Stimulated activated CD4-positive, alpha-beta T cell treated with anti-CD3 and anti-CD28 coated beads, Interleukin-2, amount 100 ng/mL, for 4 hours (primary cell): Measurements from ENCODE around the gene SLC39A13.

Source experiments
- DNase-seq: peaks from one replicate; pipeline ENCODE4 v3.0.0-alpha.2; 2020; ENCODE audit warnings: low read depth

Gene SLC39A13

DNA sequence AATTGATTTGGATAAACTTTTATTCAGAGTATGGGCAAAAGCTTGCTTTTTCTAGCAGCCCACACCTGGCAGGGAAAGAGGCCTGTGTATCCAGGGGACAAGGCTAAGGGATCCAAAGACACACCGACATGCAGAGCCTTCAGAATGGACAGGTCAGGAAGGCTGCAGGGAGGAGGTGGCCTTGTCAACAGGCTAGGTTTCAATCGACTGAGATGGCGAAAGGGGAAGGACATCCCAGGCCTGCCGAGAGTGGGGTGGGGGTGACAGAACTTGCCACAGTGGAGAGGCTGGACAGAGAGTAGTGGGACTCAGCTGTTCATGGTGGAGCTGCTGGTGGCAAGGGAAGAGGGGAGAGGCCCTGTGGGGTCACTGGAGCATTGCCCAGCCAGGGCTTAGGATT is 5.3 kb upstream of the SLC39A13 start:
- DNase-seq = no peak

DNA sequence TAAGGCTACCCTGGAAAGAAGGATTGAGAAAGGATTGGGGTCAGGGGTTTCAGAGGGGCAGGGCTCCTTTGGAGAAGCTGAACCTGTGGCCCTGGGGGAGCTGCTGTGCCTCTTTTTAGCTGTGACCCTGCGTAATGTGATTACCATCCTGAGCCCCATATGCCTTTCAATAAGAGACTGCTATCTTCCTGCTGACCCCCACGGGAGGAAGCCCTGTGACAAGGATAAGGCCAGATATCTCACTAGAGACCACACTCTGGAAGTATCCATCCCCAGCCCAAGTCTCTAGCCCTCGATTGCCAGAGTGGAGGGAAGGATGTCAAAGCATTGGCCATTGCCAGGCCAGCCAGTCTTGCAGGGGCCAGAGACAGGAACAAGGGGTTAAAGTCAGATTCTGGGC is 4.8 kb upstream of the SLC39A13 start:
- no peak for DNase-seq

GRCh38 chr11:47406896-47407745 is 1.3 kb upstream of the SLC39A13 start:
- no peak for DNase-seq

DNA sequence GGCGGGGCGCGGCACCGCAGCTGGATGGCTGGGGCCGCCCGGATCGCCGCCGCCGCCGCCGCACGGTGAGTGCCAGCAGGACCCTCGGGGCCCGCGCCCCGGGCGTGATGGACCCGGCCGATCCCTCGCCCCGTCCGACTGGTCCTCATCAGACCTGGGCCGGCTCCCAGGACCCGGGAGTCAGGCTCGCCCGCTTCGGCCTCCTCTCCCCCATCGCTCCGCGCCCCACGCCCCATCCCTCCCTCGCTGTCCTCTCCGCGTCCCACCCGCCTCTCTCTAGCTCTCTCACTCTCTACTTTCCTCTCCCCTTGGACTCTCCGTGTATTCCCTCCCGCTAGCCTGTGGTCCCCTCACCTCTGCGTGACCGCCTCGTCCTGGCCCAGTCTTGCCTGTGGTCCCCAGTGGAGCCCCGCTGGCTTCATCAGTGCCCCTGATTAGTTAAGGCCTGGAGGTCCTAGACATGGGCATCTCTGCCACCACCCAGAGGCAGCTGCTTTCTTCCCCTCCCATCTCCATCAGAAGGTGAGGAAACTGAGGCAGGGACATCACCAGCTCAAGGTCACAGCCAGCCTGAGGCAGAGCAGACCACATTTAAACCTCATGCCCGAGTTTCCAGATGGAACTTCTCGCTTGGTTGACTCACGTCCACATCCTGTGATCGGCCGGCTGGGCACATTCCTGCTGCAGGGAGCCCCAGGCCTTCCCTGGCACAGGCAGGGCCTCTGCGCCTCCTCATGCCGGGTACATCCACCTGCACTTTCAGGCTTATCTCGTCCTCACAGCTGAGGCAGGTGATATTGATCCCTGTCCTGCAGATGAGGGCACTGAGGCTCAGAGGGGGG is 429 bp downstream of the SLC39A13 start:
- DNase-seq = no peak

DNA sequence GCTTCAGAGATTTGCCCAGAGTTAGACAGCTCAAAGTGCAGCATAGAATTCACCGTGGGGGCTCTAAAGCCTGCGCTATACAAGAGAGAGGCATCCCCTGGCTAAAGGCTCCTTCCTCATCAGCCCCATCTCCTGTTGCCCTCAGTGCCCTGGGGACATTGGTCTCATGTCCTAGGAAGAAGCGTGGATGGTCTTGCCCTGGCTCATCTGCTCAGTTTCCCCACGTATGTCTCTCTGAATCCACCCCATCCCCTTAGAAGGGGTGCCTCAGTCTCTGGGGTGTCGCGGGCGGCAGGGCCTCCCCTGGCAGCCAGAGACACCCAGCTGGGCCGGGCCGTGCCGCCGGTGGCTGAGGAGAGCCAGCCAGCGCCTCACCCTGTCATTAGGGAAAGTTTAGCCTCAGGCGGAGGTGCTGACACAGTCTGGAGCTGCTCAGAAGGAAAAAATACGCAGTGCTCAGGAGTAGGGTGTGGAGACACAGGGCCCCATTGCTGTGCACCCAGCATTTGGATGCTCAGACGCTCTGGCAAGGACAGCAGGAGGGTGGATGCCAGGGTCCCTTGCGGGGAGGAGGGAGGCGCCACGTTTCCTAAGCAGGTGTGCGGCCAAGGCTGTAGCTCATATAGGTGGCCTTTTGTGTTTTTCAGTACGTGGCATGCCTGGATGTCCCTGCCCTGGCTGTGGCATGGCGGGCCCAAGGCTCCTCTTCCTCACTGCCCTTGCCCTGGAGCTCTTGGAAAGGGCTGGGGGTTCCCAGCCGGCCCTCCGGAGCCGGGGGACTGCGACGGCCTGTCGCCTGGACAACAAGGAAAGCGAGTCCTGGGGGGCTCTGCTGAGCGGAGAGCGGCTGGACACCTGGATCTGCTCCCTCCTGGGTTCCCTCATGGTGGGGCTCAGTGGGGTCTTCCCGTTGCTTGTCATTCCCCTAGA is 1.3 kb downstream of the SLC39A13 start:
- DNase-seq = no peak

- no peak for DNase-seq
These were observed 2.2 kb downstream of the SLC39A13 start for GRCh38 chr11:47410370-47411264.

DNA sequence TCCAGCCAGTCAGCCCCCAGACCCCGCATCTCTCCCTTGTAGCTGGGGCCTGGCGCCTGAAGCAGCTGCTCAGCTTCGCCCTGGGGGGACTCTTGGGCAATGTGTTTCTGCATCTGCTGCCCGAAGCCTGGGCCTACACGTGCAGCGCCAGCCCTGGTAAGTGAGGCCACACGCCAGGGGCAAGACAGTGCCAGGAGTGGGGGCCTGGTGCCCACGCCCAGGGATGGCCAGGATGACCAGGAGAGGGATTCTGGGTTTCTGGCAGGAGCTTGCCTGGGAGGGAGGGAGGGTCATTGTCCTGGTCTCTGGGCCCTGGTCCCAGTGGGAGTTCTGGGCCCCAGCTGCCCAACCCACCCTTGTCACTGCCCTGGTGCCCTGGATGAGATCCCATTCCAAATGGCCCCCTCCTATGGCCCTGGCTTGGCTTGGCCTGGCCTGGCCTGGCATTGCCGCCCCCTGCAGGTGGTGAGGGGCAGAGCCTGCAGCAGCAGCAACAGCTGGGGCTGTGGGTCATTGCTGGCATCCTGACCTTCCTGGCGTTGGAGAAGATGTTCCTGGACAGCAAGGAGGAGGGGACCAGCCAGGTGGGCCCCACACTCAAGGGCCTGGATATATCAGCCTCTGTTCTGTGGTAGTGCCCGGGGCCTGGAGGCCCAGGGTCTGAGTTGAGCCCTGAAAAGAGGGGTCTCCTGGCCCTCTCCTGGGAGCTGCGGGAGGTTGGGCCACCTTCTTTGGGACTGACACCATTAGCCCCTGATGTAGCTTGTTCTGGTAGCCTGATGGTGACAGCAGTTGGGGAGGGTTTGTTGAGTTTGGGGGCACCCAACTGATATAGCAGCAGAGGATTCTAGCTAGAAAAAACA is 3.7 kb downstream of the SLC39A13 start:
- DNase-seq = no peak

DNA sequence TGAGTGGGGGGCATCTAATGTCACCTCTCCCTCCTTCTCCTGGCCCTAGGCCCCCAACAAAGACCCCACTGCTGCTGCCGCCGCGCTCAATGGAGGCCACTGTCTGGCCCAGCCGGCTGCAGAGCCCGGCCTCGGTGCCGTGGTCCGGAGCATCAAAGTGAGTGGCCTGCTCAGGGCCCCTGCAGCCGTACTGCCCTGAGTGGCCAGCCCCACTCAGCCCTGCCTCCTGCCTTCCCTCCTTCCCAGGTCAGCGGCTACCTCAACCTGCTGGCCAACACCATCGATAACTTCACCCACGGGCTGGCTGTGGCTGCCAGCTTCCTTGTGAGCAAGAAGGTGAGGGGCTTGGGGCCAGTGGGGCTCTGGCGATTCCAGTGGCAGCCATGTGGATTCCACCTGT is 5.0 kb downstream of the SLC39A13 start:
- no peak for DNase-seq

- no peak for DNase-seq
These were observed 5.7 kb downstream of the SLC39A13 start for GRCh38 chr11:47413908-47414684.

DNA sequence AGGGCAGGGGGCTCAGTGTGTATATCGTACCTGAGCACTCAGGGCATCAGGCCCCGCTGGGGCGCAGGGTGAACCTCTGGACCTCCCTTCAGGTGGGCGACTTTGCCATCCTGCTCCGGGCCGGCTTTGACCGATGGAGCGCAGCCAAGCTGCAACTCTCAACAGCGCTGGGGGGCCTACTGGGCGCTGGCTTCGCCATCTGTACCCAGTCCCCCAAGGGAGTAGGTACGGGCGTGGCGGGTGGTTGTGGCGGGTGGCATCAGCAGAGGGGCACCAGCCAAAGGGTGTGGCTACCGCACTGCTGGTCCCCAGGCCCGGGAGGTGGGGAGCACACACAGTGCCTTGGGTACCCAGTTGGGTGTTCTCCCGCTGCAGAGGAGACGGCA is 6.3 kb downstream of the SLC39A13 start:
- no peak for DNase-seq

- DNase-seq = no peak
These were observed 6.9 kb downstream of the SLC39A13 start for GRCh38 chr11:47415091-47415854.

DNA sequence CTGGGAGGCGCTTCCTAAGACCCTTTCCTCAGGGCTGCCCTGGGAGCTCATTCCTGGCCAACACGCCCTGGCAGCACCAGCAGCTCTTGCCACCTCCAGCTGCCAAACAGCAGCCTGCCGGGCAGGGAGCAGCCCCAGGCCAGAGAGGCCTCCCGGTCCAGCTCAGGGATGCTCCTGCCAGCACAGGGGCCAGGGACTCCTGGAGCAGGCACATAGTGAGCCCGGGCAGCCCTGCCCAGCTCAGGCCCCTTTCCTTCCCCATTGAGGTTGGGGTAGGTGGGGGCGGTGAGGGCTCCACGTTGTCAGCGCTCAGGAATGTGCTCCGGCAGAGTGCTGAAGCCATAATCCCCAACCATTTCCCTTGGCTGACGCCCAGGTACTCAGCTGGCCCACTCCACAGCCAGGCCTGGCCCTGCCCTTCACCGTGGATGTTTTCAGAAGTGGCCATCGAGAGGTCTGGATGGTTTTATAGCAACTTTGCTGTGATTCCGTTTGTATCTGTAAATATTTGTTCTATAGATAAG is 7.6 kb downstream of the SLC39A13 start:
- no peak for DNase-seq

GRCh38 chr11:47417712-47418111 is 9.3 kb downstream of the SLC39A13 start:
- DNase-seq = no peak

DNA sequence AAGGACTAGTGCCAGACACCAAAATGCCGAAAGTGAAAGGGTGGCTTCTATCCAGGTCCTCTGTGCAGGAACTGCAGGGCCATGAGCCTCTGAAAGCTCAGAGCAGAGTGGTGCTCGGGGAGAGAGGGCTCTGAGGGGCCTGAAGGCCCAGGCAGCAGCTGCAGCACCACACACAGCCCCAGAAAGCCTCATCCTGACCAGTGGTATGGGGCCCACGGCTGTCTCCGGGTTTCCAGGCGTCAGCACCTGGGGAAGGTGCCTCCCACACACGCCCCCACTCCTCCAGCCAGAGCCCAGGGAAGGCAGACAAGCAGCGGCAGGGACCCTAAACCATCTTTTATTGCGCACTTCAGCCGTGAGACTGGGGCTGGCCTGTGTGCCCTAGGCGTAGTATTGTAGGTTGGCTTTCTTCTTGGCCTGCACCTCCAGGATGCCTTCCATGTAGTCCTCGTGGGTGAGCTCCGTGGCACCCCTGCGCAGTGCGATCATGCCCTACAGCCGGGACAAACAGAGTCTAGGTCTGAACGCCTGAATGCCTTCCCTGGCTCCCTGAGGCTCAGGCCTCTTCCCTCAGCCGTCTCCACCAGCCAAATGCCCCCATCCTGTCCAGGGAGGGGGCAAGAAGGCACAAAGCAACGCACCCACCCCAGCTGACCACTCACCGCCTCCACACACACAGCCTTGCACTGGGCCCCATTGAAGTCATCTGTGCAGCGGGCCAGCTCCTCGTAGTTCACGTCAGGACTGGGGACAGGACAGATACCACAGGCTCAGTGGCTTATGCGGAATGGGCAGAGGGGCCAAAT is 10.3 kb downstream of the SLC39A13 start:
- DNase-seq = no peak

DNA sequence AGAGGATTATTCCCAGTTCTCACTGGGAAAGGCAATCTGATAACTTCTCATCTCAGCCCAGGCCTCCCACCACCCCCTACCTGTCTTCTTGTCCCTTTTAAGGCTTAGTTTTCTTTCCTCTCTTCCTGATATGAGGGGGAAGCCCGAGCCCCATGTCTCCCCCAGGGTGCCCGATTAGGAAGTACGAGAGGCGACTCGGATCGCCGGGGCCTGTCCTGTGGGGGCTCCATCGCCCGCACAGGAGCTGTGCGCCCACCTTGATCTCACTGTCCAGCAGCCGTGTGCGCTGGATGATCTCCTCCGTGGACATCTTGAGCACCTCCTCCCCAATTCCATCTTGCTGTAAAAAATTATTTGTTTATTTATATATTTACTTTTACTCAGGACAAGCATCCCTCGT is 17.2 kb downstream of the SLC39A13 start:
- DNase-seq = no peak

GRCh38 chr11:47426062-47426956 is 17.9 kb downstream of the SLC39A13 start, which contains the start of gene PSMC3:
Gene PSMC3 (minus strand): TSS chr11:47426439. CDS start chr11:47426279, 160 bp downstream.
- peak; percentile 97 for DNase-seq
